ENCODE measurements around the gene FAM124B.
"Not testable (repeated sequence)": the region's sequence is repeated elsewhere in the genome, so short reads cannot be mapped to it uniquely, and the experiment has no call there.

The FAM124B gene

DNA sequence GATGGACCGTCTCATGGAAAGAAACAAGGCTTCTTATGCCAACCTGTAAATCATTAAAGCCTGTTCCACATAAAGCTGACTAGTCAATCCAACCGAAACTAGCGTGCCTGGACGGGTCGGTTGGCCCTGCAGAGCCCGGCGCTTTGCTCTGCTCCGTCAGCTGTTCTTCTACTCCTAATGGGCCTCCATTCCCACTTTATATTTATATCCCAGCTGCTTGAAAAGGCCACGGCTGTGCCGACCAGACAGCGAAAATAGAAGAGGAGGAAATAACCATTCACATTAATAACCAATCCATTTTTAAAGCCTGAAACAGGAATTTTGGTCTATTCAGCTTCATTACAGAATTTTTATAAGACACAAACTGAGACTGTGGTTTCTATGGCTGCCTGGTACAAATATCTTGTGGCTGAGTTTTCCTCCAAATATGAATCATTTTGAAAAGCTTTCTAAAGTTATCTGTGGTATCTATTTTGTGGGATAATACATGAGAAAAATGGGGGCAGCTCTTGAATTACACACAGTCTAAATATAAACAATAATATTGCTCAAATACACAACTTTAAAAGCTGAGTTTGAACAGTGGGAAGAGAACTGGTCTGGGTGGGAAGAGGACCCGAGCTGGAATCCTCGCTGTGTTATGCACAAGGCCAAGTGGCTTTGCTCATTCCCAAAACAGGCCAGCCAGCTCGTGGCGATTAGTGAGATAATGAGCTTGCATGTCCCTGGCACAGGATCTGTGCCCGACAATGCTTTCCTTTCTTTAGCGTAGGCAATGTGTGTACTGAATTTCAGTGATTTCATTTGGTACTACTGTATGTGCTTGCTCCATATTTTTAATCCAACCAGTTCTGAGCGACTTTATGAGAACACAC lies 10.5 kb upstream of the FAM124B start:
- DNase-seq: no peak

DNA sequence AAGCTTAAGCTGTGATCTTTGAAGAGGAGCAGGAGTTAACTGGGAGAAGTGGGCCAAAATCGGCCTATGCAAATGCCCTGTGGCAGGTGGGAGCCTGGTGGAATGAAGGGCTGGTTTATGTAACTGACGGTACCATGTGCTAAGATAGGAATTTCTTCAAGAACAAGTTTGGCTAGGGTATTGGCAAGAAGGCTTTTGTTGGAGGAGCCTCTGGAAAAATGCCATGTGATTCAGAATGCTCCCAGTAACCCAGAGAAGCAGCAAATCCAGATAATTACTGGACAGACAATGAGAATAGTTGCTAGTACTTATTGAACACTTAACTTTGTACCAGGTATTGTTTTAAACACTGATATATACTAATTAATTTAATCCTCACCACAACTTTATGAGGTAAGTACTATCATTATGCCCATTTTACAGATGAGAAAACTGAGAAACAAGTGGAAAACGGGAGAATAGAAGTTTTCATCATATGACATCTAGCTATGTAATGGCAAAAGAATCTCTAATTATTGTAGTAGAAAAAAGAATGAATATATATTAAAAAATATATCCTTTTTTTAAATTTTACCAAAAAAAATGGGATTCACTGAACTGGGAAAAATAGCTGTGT lies 9.1 kb upstream of the FAM124B start:
- no peak for DNase-seq

DNA sequence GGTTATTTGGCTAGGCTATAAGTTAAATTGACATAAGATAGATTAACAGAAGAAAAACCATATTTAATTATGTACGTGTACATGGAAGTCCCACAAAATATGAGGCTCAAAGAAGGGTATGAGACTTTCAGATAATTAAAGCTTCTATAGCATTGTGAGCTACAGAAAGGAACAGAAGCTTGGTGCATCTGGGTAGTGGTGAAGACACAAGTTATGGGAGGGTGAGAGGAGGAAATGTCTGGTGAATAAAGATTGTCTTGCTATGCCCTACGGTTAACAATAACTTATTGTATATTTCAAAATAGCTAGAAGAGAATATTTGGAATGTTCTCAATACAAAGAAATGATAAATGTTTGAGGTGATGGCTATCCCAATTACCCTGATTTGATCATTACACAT lies 6.8 kb upstream of the FAM124B start:
- no peak for DNase-seq

DNA sequence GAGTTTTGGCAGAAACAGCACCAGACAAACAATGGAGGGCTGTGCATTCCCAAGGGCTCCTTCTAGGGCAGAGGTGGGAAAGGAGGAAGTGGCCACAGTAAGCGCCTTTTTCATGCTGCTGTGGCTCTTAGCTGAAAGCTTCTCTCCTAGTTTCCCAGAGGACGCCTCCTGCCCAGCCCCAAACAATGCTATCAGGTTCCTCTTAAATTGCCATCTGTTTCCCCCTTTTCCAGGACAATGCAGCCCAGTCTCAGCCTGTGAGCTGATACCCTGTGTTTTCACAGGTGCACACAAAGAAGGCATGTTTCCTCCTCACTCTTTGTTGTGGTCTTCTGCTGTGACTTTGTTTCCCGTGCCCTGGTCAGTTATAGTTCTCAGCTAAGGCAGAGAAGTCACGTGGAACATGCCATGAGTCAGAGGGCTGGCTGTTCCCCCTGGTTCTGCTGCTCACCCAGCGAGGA lies 5.4 kb upstream of the FAM124B start:
- DNase-seq: no peak

- no peak for DNase-seq
Observed at GRCh38 chr2:224405841-224406370, 4.0 kb upstream of the FAM124B start.

GRCh38 chr2:224405412-224405811 lies 3.5 kb upstream of the FAM124B start:
- DNase-seq: no peak

DNA sequence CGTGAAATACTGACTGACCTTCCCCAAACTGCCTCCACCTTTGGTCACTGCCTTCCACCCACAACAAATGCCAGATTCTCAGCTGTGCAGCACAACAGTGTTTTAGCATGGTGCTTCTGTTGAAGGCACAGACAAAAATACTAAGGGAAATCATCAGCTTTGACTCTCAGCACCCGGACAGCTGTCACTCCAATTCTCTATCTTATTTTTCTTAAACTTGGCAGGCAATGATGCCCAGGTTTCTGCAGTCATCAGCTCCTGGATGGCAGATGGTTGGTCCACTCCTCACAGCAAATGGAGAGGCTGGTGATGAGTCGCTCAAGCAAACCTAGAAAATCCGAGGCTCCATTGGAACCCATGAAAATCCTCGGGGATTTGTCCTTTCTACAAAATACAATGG lies 2.9 kb upstream of the FAM124B start:
- DNase-seq: no peak

DNA sequence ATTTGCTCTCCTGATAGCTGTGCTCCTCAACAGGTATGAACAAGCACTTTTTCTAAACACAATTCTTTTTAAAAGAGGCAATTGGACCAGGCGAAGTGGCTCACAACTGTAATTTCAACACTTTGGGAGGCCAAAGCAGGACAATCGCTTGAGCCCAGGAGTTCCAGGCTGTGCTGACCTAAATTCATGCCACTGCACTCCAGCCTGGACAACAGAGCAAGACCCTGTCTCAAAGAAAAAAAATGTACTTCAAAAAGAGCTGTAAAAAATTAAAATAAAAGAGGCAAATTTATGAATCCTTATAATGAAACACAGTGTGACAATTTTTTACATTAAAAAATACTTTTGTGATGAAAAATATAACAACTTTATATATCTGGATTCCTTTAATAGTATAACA lies 1.8 kb upstream of the FAM124B start:
- no peak for DNase-seq

DNA sequence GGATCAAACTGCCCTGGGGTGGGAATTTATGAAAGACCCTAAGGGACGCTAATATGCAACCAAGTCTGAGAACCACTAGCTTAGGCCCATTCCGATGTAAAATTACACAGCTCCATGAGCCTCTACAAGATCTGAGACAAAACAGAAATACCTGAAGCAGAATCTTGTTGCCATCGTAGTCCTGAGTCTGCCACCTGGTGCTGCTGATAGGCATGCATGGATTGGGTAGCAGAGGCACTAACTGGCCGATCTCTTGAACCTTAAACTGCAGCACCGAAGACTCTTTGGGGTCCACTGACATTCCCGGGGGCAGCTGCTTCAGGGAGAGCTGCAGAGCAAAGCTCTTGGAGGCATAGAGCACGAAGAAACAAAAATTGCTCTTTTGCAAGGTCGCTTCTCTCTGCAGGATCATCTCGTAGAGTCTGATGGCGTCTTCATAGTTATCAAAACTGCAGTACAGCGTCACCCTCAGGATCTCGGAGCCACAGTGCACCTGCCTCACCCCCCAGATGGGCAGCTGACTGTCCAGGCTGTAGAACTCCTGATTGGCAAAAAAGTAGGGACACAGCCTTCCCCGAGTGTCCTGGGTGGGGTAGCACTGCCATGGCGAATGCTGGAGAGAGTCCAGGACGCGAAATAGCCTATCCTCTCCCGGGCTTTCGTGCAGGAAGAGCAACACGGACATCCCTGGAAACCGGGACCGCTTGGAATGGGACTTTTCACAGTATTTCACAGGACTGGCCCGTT lies 848 bp downstream of the FAM124B start:
- DNase-seq: no peak

DNA sequence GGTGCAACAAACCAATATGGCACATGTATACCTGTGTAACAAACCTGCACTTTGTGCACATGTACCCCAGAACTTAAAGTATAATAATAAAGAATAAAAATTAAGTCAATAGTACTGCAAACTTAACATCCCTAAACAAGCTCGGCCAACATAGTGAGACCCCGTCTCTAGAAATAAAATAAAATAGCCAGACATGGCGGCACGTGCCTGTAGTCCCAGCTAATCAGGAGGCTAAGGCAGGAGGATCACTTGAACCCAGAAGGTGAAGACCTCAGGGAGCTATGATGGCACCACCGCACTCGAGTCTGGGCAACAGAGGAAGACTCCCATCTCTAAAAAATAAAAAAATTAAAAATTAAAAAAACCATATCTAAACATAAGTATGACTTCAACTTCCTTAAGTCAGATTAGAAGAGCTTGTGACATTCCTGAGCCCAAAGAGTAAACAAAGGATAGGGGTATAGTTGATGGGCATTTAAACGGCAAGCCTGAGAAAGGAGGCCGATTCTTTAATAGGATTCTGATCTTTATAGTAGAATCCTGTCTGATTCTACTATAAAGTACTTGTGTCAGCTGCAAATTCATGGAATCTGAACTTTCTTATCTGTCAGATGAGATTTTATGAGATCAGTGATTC lies 1.6 kb downstream of the FAM124B start:
- DNase-seq: no peak

DNA sequence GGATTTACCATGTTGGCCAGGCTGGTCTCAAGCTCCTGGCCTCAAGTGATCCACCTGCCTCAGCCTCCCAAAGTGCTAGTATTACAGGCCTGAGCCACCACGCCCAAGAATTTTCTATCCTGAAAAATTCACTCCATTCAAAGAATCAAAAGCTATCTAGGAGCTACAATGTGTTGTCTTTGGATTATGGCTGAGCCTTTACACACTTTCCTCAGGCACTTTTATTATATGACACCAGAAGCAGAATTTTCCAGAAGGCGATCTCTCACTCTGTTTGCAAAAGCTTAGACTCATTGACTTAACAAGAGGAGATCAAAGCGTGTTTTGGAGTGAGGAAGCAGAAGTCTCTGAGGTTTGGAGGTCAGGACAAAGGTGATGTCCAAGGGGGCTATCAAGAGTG lies 3.6 kb downstream of the FAM124B start:
- DNase-seq: no peak

GRCh38 chr2:224397100-224397499 lies 4.8 kb downstream of the FAM124B start:
- not testable (repeated sequence) for DNase-seq

- no peak for DNase-seq
Observed at GRCh38 chr2:224395620-224396390, 6.1 kb downstream of the FAM124B start.

DNA sequence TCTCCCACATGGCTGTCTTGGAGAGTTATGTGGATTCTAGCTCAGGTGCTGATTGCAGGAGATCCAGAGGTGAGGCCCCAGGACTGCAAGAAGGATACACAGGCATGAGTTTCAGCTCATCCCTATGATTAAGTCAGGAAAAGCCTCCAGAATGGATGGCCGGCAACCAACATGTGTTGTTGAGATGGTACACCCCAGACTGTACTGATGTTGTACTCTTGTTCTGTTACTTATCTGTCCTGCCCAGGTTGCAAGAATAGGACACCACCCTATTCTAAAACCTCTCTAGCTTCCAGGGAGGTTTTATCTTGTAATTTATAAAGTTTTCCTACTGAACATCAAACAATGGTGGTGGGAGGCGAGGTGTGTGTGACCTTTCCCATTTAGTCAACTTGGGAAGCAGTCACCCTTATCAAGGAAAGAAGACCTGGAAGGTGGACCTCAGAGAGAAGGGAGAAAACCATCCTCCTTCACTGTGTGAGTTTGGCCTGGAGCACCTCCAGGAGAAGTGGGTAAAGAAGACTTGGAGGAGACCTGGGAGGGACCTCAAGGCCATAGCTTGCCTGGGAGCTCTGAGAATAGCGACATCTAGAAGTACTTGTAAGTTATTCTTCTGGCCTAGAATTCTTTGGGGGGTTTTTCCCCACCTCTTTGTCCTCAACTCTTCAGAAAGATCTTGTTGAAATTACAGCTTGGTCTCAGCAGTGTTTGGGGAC lies 8.6 kb downstream of the FAM124B start:
- no peak for DNase-seq

DNA sequence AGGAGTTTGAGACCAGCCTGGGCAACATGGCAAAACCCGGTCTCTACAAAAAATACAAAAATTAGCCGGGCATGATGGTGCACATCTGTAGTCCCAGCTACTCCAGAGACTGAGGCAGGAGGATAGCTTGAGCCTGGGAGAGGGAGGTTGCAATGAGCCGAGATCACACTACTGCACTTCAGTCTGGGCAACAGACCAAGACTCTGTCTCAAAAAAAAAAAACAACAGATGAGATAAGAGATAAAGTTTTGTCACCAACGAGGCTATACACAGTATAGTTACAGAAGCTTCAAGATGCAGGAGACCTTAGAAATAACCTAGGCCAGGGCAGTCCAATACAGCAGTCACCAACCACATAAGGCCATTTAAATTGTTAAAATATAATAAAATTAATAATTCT lies 9.4 kb downstream of the FAM124B start:
- DNase-seq: no peak

GRCh38 chr2:224389317-224389716 lies 12.6 kb downstream of the FAM124B start:
- no peak for DNase-seq

DNA sequence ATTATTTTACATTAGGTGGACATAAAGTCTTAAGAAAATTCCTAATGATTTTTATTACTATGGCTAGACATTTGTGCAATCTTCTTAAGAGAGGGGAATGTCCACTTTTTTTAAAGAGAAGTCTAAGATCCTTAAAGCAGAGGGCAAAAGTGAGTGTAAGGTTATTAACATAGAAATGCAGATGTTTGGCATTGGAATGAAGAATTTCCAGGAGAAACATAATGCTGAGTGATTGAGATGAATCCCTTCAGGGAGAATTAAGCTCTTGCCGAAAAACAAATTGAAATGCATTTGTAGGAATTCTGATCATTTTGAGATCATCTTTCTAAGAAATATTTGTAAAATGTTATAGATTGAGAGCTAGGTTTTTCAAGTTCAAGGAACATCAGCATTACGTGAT lies 15.0 kb downstream of the FAM124B start:
- no peak for DNase-seq

DNA sequence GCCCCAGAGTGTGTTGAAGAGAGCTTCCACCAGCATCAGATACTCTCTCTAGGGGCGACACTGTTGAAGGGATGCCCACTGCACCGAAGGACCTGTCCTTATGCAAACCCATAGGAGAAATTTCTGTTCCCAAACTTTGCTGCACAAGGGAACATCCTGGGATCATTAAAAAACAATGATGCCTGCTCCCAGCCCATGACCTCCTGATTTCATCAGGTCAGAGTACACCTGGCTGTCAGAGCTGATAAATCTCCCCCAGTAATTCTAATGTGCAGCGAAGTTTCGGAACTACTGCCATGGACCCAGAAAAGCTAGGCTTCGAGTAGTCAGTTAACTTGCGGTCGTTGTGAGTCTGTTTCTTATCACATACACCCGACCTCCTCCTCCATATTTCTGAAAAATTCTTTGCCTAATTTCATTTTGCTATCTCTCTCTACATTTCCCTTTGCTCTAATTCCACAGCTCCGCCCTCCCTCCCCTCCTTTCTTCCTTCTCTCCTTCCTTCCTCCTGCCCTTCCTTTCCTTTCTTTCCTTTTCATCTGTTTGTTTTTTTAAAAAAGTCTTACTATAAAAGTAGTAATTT lies 18.8 kb downstream of the FAM124B start:
- DNase-seq: no peak

- not testable (repeated sequence) for DNase-seq
Observed at GRCh38 chr2:224382280-224382647, 19.6 kb downstream of the FAM124B start.

DNA sequence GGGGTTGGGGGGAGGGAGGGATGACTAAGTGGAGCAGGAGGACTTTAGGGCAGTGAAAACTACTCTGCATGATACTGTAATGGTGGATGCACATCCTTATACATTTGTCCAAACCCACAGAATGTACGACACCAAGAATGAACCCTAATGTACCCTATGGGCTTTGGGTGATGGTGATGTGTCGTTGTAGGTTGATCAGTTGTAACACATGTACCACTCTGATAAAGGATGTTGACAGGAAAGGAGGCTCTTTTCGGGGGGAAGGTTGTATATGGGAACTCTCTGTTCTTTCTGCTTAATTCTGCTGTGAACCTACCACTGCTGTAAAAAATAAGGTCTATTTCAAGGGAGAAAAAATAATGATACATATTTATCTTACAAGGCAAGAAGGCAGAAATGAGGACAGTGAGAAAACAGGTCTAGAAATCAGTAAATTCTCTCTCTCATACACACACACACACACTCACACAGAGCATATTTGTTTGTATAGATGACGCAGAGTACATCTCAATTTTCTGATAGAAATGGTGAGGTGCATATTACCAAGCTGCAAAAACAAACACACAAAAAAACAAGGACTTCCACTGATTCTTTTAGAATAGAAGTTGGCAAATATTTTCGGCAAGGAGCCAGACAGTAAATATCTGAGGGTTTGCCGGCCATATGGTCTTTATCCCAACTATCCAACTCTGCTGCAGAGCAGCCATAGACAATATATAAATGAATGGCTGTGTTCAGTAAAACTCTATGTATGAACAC lies 20.2 kb downstream of the FAM124B start:
- DNase-seq: no peak

Data from midbrain (tissue), 1 donor.